B cell (primary cell): ENCODE measurements around the gene BRAF. TPM values are rescaled to one million over a fixed set of nuclear protein-coding genes. Genes with fewer than 3 reads are reported as not detected.

Experiments
- ATAC-seq: fragments of 200-7000 bp; cut with Tn5 transposase; one replicate; pipeline ENCODE4 v1.10.0; 2021; ENCODE audit warnings: low read depth, mild to moderate bottlenecking, moderate number of reproducible peaks, moderate library complexity
- CTCF ChIA-PET: fragments of 350-600 bp; sonication (Branson Sonifier 250); formaldehyde crosslinking; loops from one replicate; lab custom pipeline; 2021; ENCODE audit warnings: antibody characterized with exemption, inconsistent platforms; lab: Charles Lee
- POLR2A ChIA-PET: fragments of 350-600 bp; sonication (Branson Sonifier 250); formaldehyde crosslinking; loops from one replicate; lab custom pipeline; 2021; ENCODE audit warnings: antibody characterized with exemption; lab: Charles Lee
- DNase-seq: peaks from one replicate; pipeline ENCODE4 v3.0.0; 2013
- H2AFZ ChIP-seq: 2 replicates; pipeline ENCODE4 v1.6.1; 2012; ENCODE audit warnings: mild to moderate bottlenecking, low read depth, low read length; ENCODE audit not compliant: insufficient read depth, poor library complexity, severe bottlenecking
- H3K27ac ChIP-seq, 2 donors: 1 replicate in 1 of 2; 2 replicates in 1 of 2; pipeline ENCODE4 v1.5.1; 2012 to 2013; ENCODE audit warnings: low read length in 2 of 2, mild to moderate bottlenecking in 2 of 2, moderate library complexity in 1 of 2
- H3K27me3 ChIP-seq, 4 experiments: fragments of 200-600 bp in 1 of 4; sonication (generic) in 1 of 4; replicated peaks in 1 of 4; 1 replicate in 2 of 4; 2 replicates in 2 of 4; pipeline versions ENCODE4 v1.6.1 to v1.7.0; 2013 to 2016; ENCODE audit warnings: low read length in 3 of 4, mild to moderate bottlenecking in 2 of 4, mixed read lengths in 1 of 4, moderate library complexity in 1 of 4; ENCODE audit not compliant: insufficient read depth in 4 of 4, control insufficient read depth in 3 of 4; ENCODE audit errors: control extremely low read depth in 1 of 4
- H3K36me3 ChIP-seq, 2 experiments: replicated peaks in 1 of 2; 1 replicate in 1 of 2; 2 replicates in 1 of 2; pipeline versions ENCODE4 v1.6.1 to v1.7.1; 2013; ENCODE audit warnings: low read length in 1 of 2; ENCODE audit not compliant: insufficient read depth in 2 of 2, control insufficient read depth in 1 of 2; ENCODE audit errors: control extremely low read depth in 1 of 2, extremely low read depth in 1 of 2
- H3K4me1 ChIP-seq, 2 donors: fragments of 200-600 bp in 1 of 2; sonication (generic) in 1 of 2; 1 replicate in 1 of 2; 2 replicates in 1 of 2; pipeline versions ENCODE4 v1.5.1 to v1.6.1; 2013 to 2017; ENCODE audit warnings: low read length in 2 of 2; ENCODE audit not compliant: control insufficient read depth in 2 of 2, insufficient read depth in 2 of 2
- H3K4me2 ChIP-seq: replicated peaks from 2 replicates; pipeline ENCODE3; 2012; ENCODE audit warnings: mild to moderate bottlenecking, low read depth, low read length; ENCODE audit not compliant: poor library complexity, severe bottlenecking
- H3K4me3 ChIP-seq, 5 experiments: fragments of 200-600 bp in 1 of 5; sonication (generic) in 1 of 5; 1 replicate in 3 of 5; 2 replicates in 2 of 5; pipeline versions ENCODE4 v1.5.1 to v1.7.0; 2011 to 2016; ENCODE audit warnings: low read length in 4 of 5, mild to moderate bottlenecking in 4 of 5, low read depth in 2 of 5, control low read depth in 1 of 5, moderate library complexity in 1 of 5; ENCODE audit not compliant: insufficient read depth in 1 of 5; ENCODE audit errors: control extremely low read depth in 1 of 5, extremely low read depth in 1 of 5
- H3K79me2 ChIP-seq: fragments of 200-600 bp; sonication (generic); one replicate; pipeline ENCODE4 v1.6.0; 2016; ENCODE audit warnings: low read length; ENCODE audit not compliant: control insufficient read depth, insufficient read depth
- H3K9ac ChIP-seq: fragments of 200-600 bp; sonication (generic); 2 replicates; pipeline ENCODE4 v1.6.1; 2017; ENCODE audit warnings: mild to moderate bottlenecking, low read length, moderate library complexity
- H3K9me3 ChIP-seq, 3 donors: one replicate each; pipeline versions ENCODE4 v1.6.1 to v1.7.1; 2013; ENCODE audit warnings: low read length in 2 of 3; ENCODE audit not compliant: control insufficient read depth in 2 of 3, insufficient read depth in 1 of 3; ENCODE audit errors: control extremely low read depth in 1 of 3
- H4K20me1 ChIP-seq: 2 replicates; pipeline ENCODE4 v1.6.0; 2012; ENCODE audit warnings: mild to moderate bottlenecking, low read length; ENCODE audit not compliant: insufficient read depth, control insufficient read depth, poor library complexity, severe bottlenecking
- H3K27ac Mint-ChIP-seq: one replicate; pipeline ENCODE4 v1.8.0; 2021; ENCODE audit warnings: mixed read lengths
- H3K27me3 Mint-ChIP-seq: one replicate; pipeline ENCODE4 v1.8.0; 2021; ENCODE audit warnings: mixed read lengths
- H3K4me1 Mint-ChIP-seq: one replicate; pipeline ENCODE4 v1.8.0; 2021; ENCODE audit warnings: mixed read lengths
- H3K4me3 Mint-ChIP-seq: one replicate; pipeline ENCODE4 v1.8.0; 2021; ENCODE audit warnings: mixed read lengths
- H3K9me3 Mint-ChIP-seq: one replicate; pipeline ENCODE4 v1.8.0; 2022; ENCODE audit warnings: mixed read lengths; ENCODE audit not compliant: insufficient read depth
- EZH2 ChIP-seq: IDR thresholded peaks from 2 replicates; pipeline ENCODE4 v1.6.1; 2012; ENCODE audit warnings: borderline replicate concordance, low read depth, mild to moderate bottlenecking, moderate library complexity, low read length; ENCODE audit not compliant: insufficient read depth, poor library complexity, severe bottlenecking
- WGBS: methylation state at CpG from one replicate; pipeline ENCODE4 v1.1.5; 2013; ENCODE audit warnings: missing lambda C conversion rate; ENCODE audit not compliant: insufficient coverage; 5-methylcytosine and 5-hydroxymethylcytosine counted together
- intact Hi-C: fragments of 100-400 bp; cut with micrococcal nuclease; formaldehyde crosslinking; loops from one replicate; pipeline ENCODE4 v1.10.0; 2022
- polyA plus RNA-seq: library from polyadenylated mRNA; depleted of rRNA; stranded (reverse); fragments of >200 nt; gene quantifications from 2 replicates; pipeline ENCODE4 v1.2.3, GENCODE V29; 2012
- total RNA-seq, 2 donors: library from RNA; stranded (reverse); fragments of 120-200 nt in 1 of 2; gene quantifications; 1 replicate in 1 of 2; 2 replicates in 1 of 2; pipeline versions ENCODE4 v1.2.3 to v1.2.4, GENCODE V29; 2013 to 2022
- TF ChIP-seq, protein P1 (sequence below): fragments of 200-600 bp; IDR thresholded peaks from one replicate; pipeline ENCODE4 v1.8.0; 2022; ENCODE audit warnings: antibody characterized with exemption, mild to moderate bottlenecking

BRAF gene
- total and polyA plus RNA-seq, 2 donors (not counting 1 experiment from before 2014, with no cell fraction given): 13.5 to 90.9 TPM

- no peak overlapping the region for H3K4me2 ChIP-seq
- WGBS: no CpG with 5 or more reads among the region's 2 CpGs
- ATAC-seq: no peak
- Mint-ChIP-seq H3K9me3 (no peaks in the 10 kb centered on the region), H3K4me3 (no peak overlapping the region), H3K27ac (no peak overlapping the region), H3K27me3 (no peaks in the 10 kb centered on the region), H3K4me1 (no peaks in the 10 kb centered on the region)
- DNase-seq: no peak
- H2AFZ ChIP-seq: no peak overlapping the region
- TF ChIP-seq, protein P1, sequence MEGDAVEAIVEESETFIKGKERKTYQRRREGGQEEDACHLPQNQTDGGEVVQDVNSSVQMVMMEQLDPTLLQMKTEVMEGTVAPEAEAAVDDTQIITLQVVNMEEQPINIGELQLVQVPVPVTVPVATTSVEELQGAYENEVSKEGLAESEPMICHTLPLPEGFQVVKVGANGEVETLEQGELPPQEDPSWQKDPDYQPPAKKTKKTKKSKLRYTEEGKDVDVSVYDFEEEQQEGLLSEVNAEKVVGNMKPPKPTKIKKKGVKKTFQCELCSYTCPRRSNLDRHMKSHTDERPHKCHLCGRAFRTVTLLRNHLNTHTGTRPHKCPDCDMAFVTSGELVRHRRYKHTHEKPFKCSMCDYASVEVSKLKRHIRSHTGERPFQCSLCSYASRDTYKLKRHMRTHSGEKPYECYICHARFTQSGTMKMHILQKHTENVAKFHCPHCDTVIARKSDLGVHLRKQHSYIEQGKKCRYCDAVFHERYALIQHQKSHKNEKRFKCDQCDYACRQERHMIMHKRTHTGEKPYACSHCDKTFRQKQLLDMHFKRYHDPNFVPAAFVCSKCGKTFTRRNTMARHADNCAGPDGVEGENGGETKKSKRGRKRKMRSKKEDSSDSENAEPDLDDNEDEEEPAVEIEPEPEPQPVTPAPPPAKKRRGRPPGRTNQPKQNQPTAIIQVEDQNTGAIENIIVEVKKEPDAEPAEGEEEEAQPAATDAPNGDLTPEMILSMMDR: no peak
- TF ChIP-seq EZH2: no peak
- no peaks in the 10 kb centered on the region for H3K4me1 ChIP-seq
- peaks cover 10 to 50% of the 10 kb centered on the region in 2 experiments for H3K36me3 ChIP-seq
- H4K20me1 ChIP-seq: no peaks in the 10 kb centered on the region
- intact Hi-C loops: no loop called here
- H3K27ac ChIP-seq: no peak overlapping the region
- no peak overlapping the region for H3K4me3 ChIP-seq
- H3K79me2 ChIP-seq: no peaks in the 10 kb centered on the region
- POLR2A ChIA-PET: no interaction called here
- no peak overlapping the region for H3K9ac ChIP-seq
- no peaks in the 10 kb centered on the region for H3K27me3 ChIP-seq
- no peaks in the 10 kb centered on the region for H3K9me3 ChIP-seq
- CTCF ChIA-PET: no interaction called here
Measured at GRCh38 chr7:140778975-140779374, 145.8 kb downstream of the BRAF start.

GRCh38 chr7:140778568-140778967, 146.2 kb downstream of the BRAF start:
- H3K4me1 Mint-ChIP-seq: no peaks in the 10 kb centered on the region
- CTCF ChIA-PET: interaction anchor here (1.6 kb wide), 1 partner anchor 32 kb away, joined by 5 read pairs; no protein-coding TSS in a partner anchor
- no peaks in the 10 kb centered on the region for H3K9me3 Mint-ChIP-seq
- Histone ChIP-seq H3K4me1 (no peaks in the 10 kb centered on the region), H3K36me3 (peaks cover 10 to 50% of the 10 kb centered on the region in 2 experiments), H3K4me3 (no peak overlapping the region), H4K20me1 (no peaks in the 10 kb centered on the region), H3K9me3 (no peaks in the 10 kb centered on the region), H3K4me2 (no peak overlapping the region), H3K27ac (no peak overlapping the region), H3K27me3 (no peaks in the 10 kb centered on the region), H3K79me2 (no peaks in the 10 kb centered on the region), H3K9ac (no peak overlapping the region), H2AFZ (no peak overlapping the region)
- DNase-seq (no peak), ATAC-seq (no peak)
- H3K27me3 Mint-ChIP-seq: no peaks in the 10 kb centered on the region
- no CpG with 5 or more reads among the region's 1 CpG for WGBS
- no peak overlapping the region for H3K4me3 Mint-ChIP-seq
- intact Hi-C loops: no loop called here
- TF ChIP-seq EZH2: no peak
- TF ChIP-seq, protein P1: no peak
- H3K27ac Mint-ChIP-seq: no peak overlapping the region
- POLR2A ChIA-PET: no interaction called here
